ENCODE measurements around the gene NSMCE3.

DNA sequence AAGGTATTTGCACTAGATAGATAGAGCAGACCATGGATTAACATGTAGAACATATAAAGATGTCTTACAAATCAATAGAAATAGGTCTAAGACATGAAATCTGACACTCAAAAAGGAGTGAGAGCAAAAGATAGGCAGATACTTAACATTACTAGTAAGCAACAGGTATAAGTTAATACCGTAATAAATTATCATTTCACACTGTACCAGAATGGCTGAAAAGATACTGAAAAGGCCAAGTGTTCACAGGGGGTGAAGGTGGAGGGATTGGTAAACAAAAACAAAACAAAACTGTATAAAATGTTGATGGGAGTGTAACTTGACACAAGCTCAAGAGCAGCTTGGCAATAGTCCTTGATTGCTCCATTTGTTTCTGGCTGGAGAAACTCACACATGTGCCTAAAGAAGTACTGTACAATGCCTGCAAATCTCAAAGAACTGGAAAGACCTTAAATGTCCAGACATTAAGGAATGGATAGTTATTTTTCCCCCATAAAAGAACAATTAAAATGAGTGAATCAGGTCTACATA is 3.5 kb downstream of the NSMCE3 start:
- TF ChIP-seq EZH2 (IDR thresholded peaks at IDR 0.05) (no peak), POLR2AphosphoS5 (IDR thresholded peaks at IDR 0.05; ENCODE audit: borderline replicate concordance, low read depth, low read length) (no peak)

Data from SK-N-MC (cell line).